SK-N-SH (cell line): ENCODE measurements around the gene CEACAM4.

Source experiments
- CHD2 ChIP-seq: fragments of 150-350 bp; IDR thresholded peaks from 2 replicates; pipeline ENCODE4 v1.6.1; 2018; ENCODE audit warnings: low read length; ENCODE audit not compliant: partially characterized antibody
- EZH2phosphoT487 ChIP-seq: fragments of 200-600 bp; sonication (generic); IDR thresholded peaks from 2 replicates; pipeline ENCODE4 v1.6.1; 2017; ENCODE audit warnings: low read depth, mixed run types, mild to moderate bottlenecking, antibody characterized with exemption, moderate library complexity, borderline replicate concordance
- GABPA ChIP-seq: IDR thresholded peaks from 2 replicates; pipeline ENCODE4 v1.4.0; 2012; ENCODE audit warnings: low read depth, mild to moderate bottlenecking
- MXI1 ChIP-seq: IDR thresholded peaks from 2 replicates; pipeline ENCODE4 v1.6.1; 2012; ENCODE audit warnings: mild to moderate bottlenecking, low read depth, low read length, improper control_type of control experiment
- RFX5 ChIP-seq: IDR thresholded peaks from 2 replicates; pipeline ENCODE4 v1.6.1; 2012; ENCODE audit warnings: mild to moderate bottlenecking, improper control_type of control experiment, low read length
- SMC3 ChIP-seq: IDR thresholded peaks from 2 replicates; pipeline ENCODE4 v1.6.1; 2012; ENCODE audit warnings: low read depth, low read length, improper control_type of control experiment
- YY1 ChIP-seq: IDR thresholded peaks from 2 replicates; pipeline ENCODE4 v1.4.0; 2012; ENCODE audit warnings: low read depth, mild to moderate bottlenecking
- TF ChIP-seq, protein P1 (sequence below): fragments of 200-600 bp; sonication (generic); IDR thresholded peaks from 2 replicates; pipeline ENCODE4 v1.6.1; 2017; ENCODE audit warnings: antibody characterized with exemption, mild to moderate bottlenecking, moderate library complexity
- TF ChIP-seq, protein P2 (sequence below): fragments of 150-350 bp; IDR thresholded peaks from 2 replicates; pipeline ENCODE4 v1.6.1; 2016; ENCODE audit warnings: mild to moderate bottlenecking, low read depth, low read length

DNA sequence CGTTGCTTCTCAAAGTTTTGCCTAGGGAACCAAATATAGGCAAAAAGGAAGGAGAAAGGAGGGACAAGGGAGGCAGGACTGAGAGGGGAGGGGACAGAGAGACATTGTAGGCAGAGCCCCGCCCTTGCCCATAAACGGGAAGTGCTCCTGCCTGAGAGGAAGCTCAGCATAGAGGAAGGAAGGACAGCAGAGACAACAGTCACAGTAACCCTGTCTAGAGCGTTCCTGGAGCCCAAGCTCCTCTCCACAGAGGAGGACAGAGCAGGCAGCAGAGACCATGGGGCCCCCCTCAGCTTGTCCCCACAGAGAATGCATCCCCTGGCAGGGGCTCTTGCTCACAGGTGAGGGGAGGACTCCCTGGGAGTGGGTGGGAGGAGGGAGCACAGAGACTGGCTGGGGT is 50.9 kb downstream of the CEACAM4 start, which contains the start of gene CEACAM21:
- TF ChIP-seq GABPA: no peak
- TF ChIP-seq, protein P1, sequence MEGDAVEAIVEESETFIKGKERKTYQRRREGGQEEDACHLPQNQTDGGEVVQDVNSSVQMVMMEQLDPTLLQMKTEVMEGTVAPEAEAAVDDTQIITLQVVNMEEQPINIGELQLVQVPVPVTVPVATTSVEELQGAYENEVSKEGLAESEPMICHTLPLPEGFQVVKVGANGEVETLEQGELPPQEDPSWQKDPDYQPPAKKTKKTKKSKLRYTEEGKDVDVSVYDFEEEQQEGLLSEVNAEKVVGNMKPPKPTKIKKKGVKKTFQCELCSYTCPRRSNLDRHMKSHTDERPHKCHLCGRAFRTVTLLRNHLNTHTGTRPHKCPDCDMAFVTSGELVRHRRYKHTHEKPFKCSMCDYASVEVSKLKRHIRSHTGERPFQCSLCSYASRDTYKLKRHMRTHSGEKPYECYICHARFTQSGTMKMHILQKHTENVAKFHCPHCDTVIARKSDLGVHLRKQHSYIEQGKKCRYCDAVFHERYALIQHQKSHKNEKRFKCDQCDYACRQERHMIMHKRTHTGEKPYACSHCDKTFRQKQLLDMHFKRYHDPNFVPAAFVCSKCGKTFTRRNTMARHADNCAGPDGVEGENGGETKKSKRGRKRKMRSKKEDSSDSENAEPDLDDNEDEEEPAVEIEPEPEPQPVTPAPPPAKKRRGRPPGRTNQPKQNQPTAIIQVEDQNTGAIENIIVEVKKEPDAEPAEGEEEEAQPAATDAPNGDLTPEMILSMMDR: no peak
- TF ChIP-seq EZH2phosphoT487: no peak
- TF ChIP-seq, protein P2, sequence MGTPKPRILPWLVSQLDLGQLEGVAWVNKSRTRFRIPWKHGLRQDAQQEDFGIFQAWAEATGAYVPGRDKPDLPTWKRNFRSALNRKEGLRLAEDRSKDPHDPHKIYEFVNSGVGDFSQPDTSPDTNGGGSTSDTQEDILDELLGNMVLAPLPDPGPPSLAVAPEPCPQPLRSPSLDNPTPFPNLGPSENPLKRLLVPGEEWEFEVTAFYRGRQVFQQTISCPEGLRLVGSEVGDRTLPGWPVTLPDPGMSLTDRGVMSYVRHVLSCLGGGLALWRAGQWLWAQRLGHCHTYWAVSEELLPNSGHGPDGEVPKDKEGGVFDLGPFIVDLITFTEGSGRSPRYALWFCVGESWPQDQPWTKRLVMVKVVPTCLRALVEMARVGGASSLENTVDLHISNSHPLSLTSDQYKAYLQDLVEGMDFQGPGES: no peak
- TF ChIP-seq MXI1: no peak
- no peak for TF ChIP-seq SMC3
- no peak for TF ChIP-seq YY1
- no peak for TF ChIP-seq RFX5
- TF ChIP-seq CHD2: no peak
